RPMI7951 (cell line): Measurements from ENCODE around the gene ZGPAT. TPM values are rescaled to one million over a fixed set of nuclear protein-coding genes. Genes with fewer than 3 reads are reported as not detected.
"Not testable (repeated sequence)": the region's sequence is repeated elsewhere in the genome, so short reads cannot be mapped to it uniquely, and the experiment has no call there.

Experiments
- DNase-seq: peaks from one replicate; pipeline ENCODE4 v3.0.0-alpha.2; 2012; ENCODE audit warnings: low read depth
- total RNA-seq: library from RNA; depleted of rRNA; stranded (reverse); fragments of >200 nt; shearing (Covaris generic); gene quantifications from 2 replicates; pipeline ENCODE4 v1.2.3, GENCODE V29; 2014

ZGPAT gene
- total RNA-seq, 1 experiment from 2014 or later, result 8.3 TPM

- DNase-seq, result no peak
These were observed 4.9 kb upstream of the ZGPAT start for GRCh38 chr20:63702751-63703470.

- no peak for DNase-seq
These were observed 4.3 kb upstream of the ZGPAT start for GRCh38 chr20:63703471-63703975.

- no peak for DNase-seq
These were observed 3.7 kb upstream of the ZGPAT start for GRCh38 chr20:63703976-63704748.

GRCh38 chr20:63704749-63705117 lies 3.1 kb upstream of the ZGPAT start:
- no peak for DNase-seq

- DNase-seq, result no peak
These were observed 2.4 kb upstream of the ZGPAT start for GRCh38 chr20:63705232-63706026.

GRCh38 chr20:63706027-63706695 lies 1.7 kb upstream of the ZGPAT start:
- no peak for DNase-seq

- peak; percentile 63 for DNase-seq
These were observed 834 bp upstream of the ZGPAT start for GRCh38 chr20:63706852-63707557.

GRCh38 chr20:63708301-63709148 lies 686 bp downstream of the ZGPAT start:
- no peak for DNase-seq

GRCh38 chr20:63709149-63709527 lies 1.3 kb downstream of the ZGPAT start:
- DNase-seq, result no peak

GRCh38 chr20:63711085-63711645 lies 3.3 kb downstream of the ZGPAT start:
- DNase-seq, result no peak

- no peak for DNase-seq
These were observed 4.4 kb downstream of the ZGPAT start for GRCh38 chr20:63712191-63712590.

GRCh38 chr20:63714858-63715257 lies 7.0 kb downstream of the ZGPAT start:
- DNase-seq, result no peak

- no peak for DNase-seq
These were observed 11.2 kb downstream of the ZGPAT start for GRCh38 chr20:63718996-63719395.

GRCh38 chr20:63722967-63723622 lies 15.3 kb downstream of the ZGPAT start:
- DNase-seq, result not testable (repeated sequence)

- DNase-seq, result not testable (repeated sequence)
These were observed 22.4 kb downstream of the ZGPAT start for GRCh38 chr20:63730189-63730733.

- DNase-seq, result no peak
These were observed 23.6 kb downstream of the ZGPAT start for GRCh38 chr20:63731410-63731809.

- no peak for DNase-seq
These were observed 24.6 kb downstream of the ZGPAT start for GRCh38 chr20:63732118-63733095.

GRCh38 chr20:63733117-63733516 lies 25.3 kb downstream of the ZGPAT start:
- DNase-seq, result no peak
